Caco-2 (cell line): ENCODE results near the gene RHBG. TPM values are rescaled to one million over a fixed set of nuclear protein-coding genes. Genes with fewer than 3 reads are reported as not detected.

Experiments
- BruUV-seq: library from RNA; stranded (reverse); fragments of 400-500 nt; replicated peaks from 2 replicates; lab custom pipeline; 2021; lab: Mats Ljungman, UMichigan
- CTCF ChIA-PET: fragments of 300-600 bp; sonication (Branson Sonifier 250); formaldehyde crosslinking; loops from one replicate; lab custom pipeline; 2022; ENCODE audit warnings: antibody characterized with exemption; lab: Charles Lee
- POLR2A ChIA-PET: fragments of 300-600 bp; sonication (Branson Sonifier 250); formaldehyde crosslinking; loops from one replicate; lab custom pipeline; 2022; ENCODE audit warnings: antibody characterized with exemption; lab: Charles Lee
- DNase-seq, 2 experiments: peaks; one replicate each; pipeline versions ENCODE4 v3.0.0 to v3.0.0-alpha.2; 2020 to 2022
- H3K27me3 ChIP-seq: replicated peaks from 2 replicates; pipeline ENCODE4 v1.6.0; 2011; ENCODE audit warnings: low read length; ENCODE audit not compliant: control insufficient read depth, insufficient read depth
- H3K36me3 ChIP-seq: 2 replicates; pipeline ENCODE4 v1.5.1; 2011; ENCODE audit warnings: low read length; ENCODE audit not compliant: control insufficient read depth, insufficient read depth
- H3K4me1 ChIP-seq: fragments of 250-450 bp; sonication (Bioruptor Pico); 2 replicates; pipeline ENCODE4 v1.5.1; 2020; ENCODE audit warnings: mild to moderate bottlenecking
- H3K4me3 ChIP-seq: 2 replicates; pipeline ENCODE4 v1.5.1; 2011; ENCODE audit warnings: low read depth, mild to moderate bottlenecking, control low read depth, low read length
- H3K9me3 ChIP-seq: fragments of 250-450 bp; sonication (Bioruptor Pico); 2 replicates; pipeline ENCODE4 v1.5.1; 2020; ENCODE audit warnings: mild to moderate bottlenecking, moderate library complexity
- H3K27ac Mint-ChIP-seq: one replicate; pipeline ENCODE4 v1.8.0; 2022; ENCODE audit warnings: mixed read lengths; ENCODE audit not compliant: unreplicated experiment
- H3K27me3 Mint-ChIP-seq: one replicate; pipeline ENCODE4 v1.8.0; 2022; ENCODE audit warnings: mixed read lengths; ENCODE audit not compliant: insufficient read depth, unreplicated experiment
- H3K36me3 Mint-ChIP-seq: one replicate; pipeline ENCODE4 v1.8.0; 2022; ENCODE audit warnings: mild to moderate bottlenecking, mixed read lengths; ENCODE audit not compliant: insufficient read depth, unreplicated experiment
- H3K4me1 Mint-ChIP-seq: one replicate; pipeline ENCODE4 v1.8.0; 2022; ENCODE audit warnings: low read depth, mixed read lengths; ENCODE audit not compliant: unreplicated experiment
- H3K4me3 Mint-ChIP-seq: one replicate; pipeline ENCODE4 v1.8.0; 2022; ENCODE audit warnings: mild to moderate bottlenecking, moderate library complexity, mixed read lengths; ENCODE audit not compliant: unreplicated experiment
- H3K9me3 Mint-ChIP-seq: one replicate; pipeline ENCODE4 v1.8.0; 2022; ENCODE audit warnings: mixed read lengths; ENCODE audit not compliant: unreplicated experiment
- CTCF ChIP-seq, 2 experiments: fragments of 200-600 bp in 1 of 2; IDR thresholded peaks; 1 replicate in 1 of 2; 2 replicates in 1 of 2; pipeline versions ENCODE4 v1.5.1 to v1.8.0; 2011 to 2022; ENCODE audit warnings: antibody characterized with exemption in 1 of 2, control low read depth in 1 of 2, inconsistent platforms in 1 of 2, low read depth in 1 of 2, low read length in 1 of 2, mild to moderate bottlenecking in 1 of 2, moderate library complexity in 1 of 2; ENCODE audit not compliant: insufficient read depth in 1 of 2, severe bottlenecking in 1 of 2, unreplicated experiment in 1 of 2
- intact Hi-C: fragments of 100-400 bp; cut with micrococcal nuclease; formaldehyde crosslinking; loops from one replicate; pipeline ENCODE4 v1.10.0; 2022; ENCODE audit not compliant: unreplicated experiment
- total RNA-seq: library from RNA; stranded (reverse); gene quantifications from 2 replicates; pipeline ENCODE4 v1.2.3, GENCODE V29; 2022

RHBG gene
- total RNA-seq, 1 experiment from 2014 or later, result 6.5 TPM

GRCh38 chr1:156360534-156360933, 8.5 kb upstream of the RHBG start:
- H3K27me3 Mint-ChIP-seq, result no peaks in the 10 kb centered on the region

GRCh38 chr1:156365754-156366153, 3.3 kb upstream of the RHBG start:
- ChIA-PET POLR2A (interaction anchor here (0.6 kb wide), 1 partner anchor 85 kb away, joined by 3 read pairs; no protein-coding TSS in a partner anchor), CTCF (interaction anchor here (0.8 to 1.3 kb wide), 2 partner anchors 18 to 20 kb away, joined by 3 to 4 read pairs; no protein-coding TSS in a partner anchor)
- no peak for DNase-seq
- peaks cover 37% of the 10 kb centered on the region for H3K4me1 ChIP-seq
- peaks cover 22% of the 10 kb centered on the region for H3K4me1 Mint-ChIP-seq
- H3K9me3 ChIP-seq, result no peaks in the 10 kb centered on the region
- no peak overlapping the region for H3K4me3 ChIP-seq
- no peaks in the 10 kb centered on the region for H3K36me3 Mint-ChIP-seq
- intact Hi-C loops, result no loop called here
- no TSS peak for BruUV-seq
- no peaks in the 10 kb centered on the region for H3K27me3 ChIP-seq
- no peak for TF ChIP-seq CTCF (IDR thresholded peaks at IDR 0.05; ENCODE audit: insufficient read depth in 1 of 2, low read depth in 1 of 2, low read length in 1 of 2, severe bottlenecking in 1 of 2, unreplicated experiment in 1 of 2)
- no peak overlapping the region for H3K27ac Mint-ChIP-seq
- H3K27me3 Mint-ChIP-seq, result no peaks in the 10 kb centered on the region
- H3K9me3 Mint-ChIP-seq, result no peaks in the 10 kb centered on the region
- no peak overlapping the region for H3K4me3 Mint-ChIP-seq
- H3K36me3 ChIP-seq, result no peaks in the 10 kb centered on the region

More at GRCh38 chr1:156360534-156360933, 8.5 kb upstream of the RHBG start:
- Histone ChIP-seq H3K27me3 (no peaks in the 10 kb centered on the region), H3K9me3 (no peaks in the 10 kb centered on the region), H3K4me3 (no peak overlapping the region), H3K36me3 (no peaks in the 10 kb centered on the region), H3K4me1 (0 out of 2 replicates have a peak, but pooled peaks cover 3% of the 10 kb centered on the region)
- ChIA-PET CTCF (interaction anchor here (1.4 kb wide), 1 partner anchor 19 kb away, joined by 4 read pairs; no protein-coding TSS in a partner anchor), POLR2A (no interaction called here)
- no peak overlapping the region for H3K27ac Mint-ChIP-seq
- no peak for TF ChIP-seq CTCF (IDR thresholded peaks at IDR 0.05; ENCODE audit: insufficient read depth in 1 of 2, low read depth in 1 of 2, low read length in 1 of 2, severe bottlenecking in 1 of 2, unreplicated experiment in 1 of 2)
- intact Hi-C loops, result no loop called here
- H3K4me3 Mint-ChIP-seq, result no peak overlapping the region
- H3K36me3 Mint-ChIP-seq, result no peaks in the 10 kb centered on the region
- H3K9me3 Mint-ChIP-seq, result no peaks in the 10 kb centered on the region
- H3K4me1 Mint-ChIP-seq, result peaks cover 9% of the 10 kb centered on the region
- BruUV-seq, result no TSS peak
- DNase-seq, result no peak

- no TSS peak for BruUV-seq
Observed at GRCh38 chr1:156366378-156367166, 2.4 kb upstream of the RHBG start.

More at GRCh38 chr1:156366378-156367166, 2.4 kb upstream of the RHBG start:
- Histone ChIP-seq H3K9me3 (no peaks in the 10 kb centered on the region), H3K36me3 (no peaks in the 10 kb centered on the region), H3K4me1 (peaks cover 42% of the 10 kb centered on the region), H3K4me3 (no peak overlapping the region), H3K27me3 (no peaks in the 10 kb centered on the region)
- POLR2A ChIA-PET, result interaction anchor here (0.6 kb wide), 1 partner anchor 9 kb away, joined by 4 read pairs; no protein-coding TSS in a partner anchor
- Mint-ChIP-seq H3K36me3 (no peaks in the 10 kb centered on the region), H3K27me3 (no peaks in the 10 kb centered on the region), H3K27ac (peak overlapping the region; percentile 56), H3K9me3 (no peaks in the 10 kb centered on the region), H3K4me3 (no peak overlapping the region), H3K4me1 (peaks cover 22% of the 10 kb centered on the region)
- intact Hi-C loops, result no loop called here
- DNase-seq, result no peak
- no peak for TF ChIP-seq CTCF (IDR thresholded peaks at IDR 0.05; ENCODE audit: insufficient read depth in 1 of 2, low read depth in 1 of 2, low read length in 1 of 2, severe bottlenecking in 1 of 2, unreplicated experiment in 1 of 2)
- CTCF ChIA-PET, result interaction anchor here (0.8 to 1.3 kb wide), 3 partner anchors 13 to 19 kb away, joined by 3 to 4 read pairs (median 3); no protein-coding TSS in a partner anchor
